Neural cell (in vitro differentiated cells): Measurements from ENCODE around the gene ARID3B.

Experiments used
- CTCF ChIP-seq: fragments of 450-650 bp; IDR thresholded peaks from 2 replicates; pipeline ENCODE4 v1.5.1; 2014; ENCODE audit warnings: antibody characterized with exemption, mild to moderate bottlenecking, moderate library complexity; ENCODE audit not compliant: poor library complexity, severe bottlenecking
- RAD21 ChIP-seq: fragments of 450-650 bp; conservative IDR thresholded peaks from 2 replicates; pipeline ENCODE4 v1.6.1; 2014; ENCODE audit warnings: antibody characterized with exemption, mild to moderate bottlenecking, moderate library complexity

GRCh38 chr15:74594455-74594854 is 53.4 kb downstream of the ARID3B start:
- no peak for TF ChIP-seq CTCF
- TF ChIP-seq RAD21 = no peak
